Measurements from ENCODE around the gene TENM3. TPM values are rescaled to one million over a fixed set of nuclear protein-coding genes. Genes with fewer than 3 reads are reported as not detected.

TENM3 gene
- total RNA-seq, 4 donors from 2014 or later = 3.4 to 9.8 (median 6.9) TPM

- 94 to 100% methylated on average over 3 to 6 of the region's 6 CpGs for WGBS, 2 donors (ENCODE audit: low coverage in 1 of 2)
- intact Hi-C loops (cut with DNase I; ENCODE audit: low total_unique reads) = no loop called here
These were observed 240.5 kb downstream of the TENM3 start for GRCh38 chr4:182483685-182484084.

GRCh38 chr4:182486881-182487280 lies 243.7 kb downstream of the TENM3 start:
- intact Hi-C loops (cut with DNase I; ENCODE audit: low total_unique reads) (no loop called here), in situ Hi-C loops (cut with MboI; ENCODE audit: low pct_ligation_motif_present in 1 of 4, low pct_unique_long_range_greater_than_20kb in 1 of 4, low sequenced_read_pairs in 3 of 4) (no loop called here)
- 53 to 76% methylated on average over 5 to 7 of the region's 7 CpGs for WGBS, 2 donors (ENCODE audit: low coverage in 1 of 2)

More at GRCh38 chr4:182483685-182484084, 240.5 kb downstream of the TENM3 start:
- TF ChIP-seq POLR2AphosphoS5 (IDR thresholded peaks at IDR 0.05) (no peak), POLR2A (IDR thresholded peaks at IDR 0.05) (no peak), EP300 (IDR thresholded peaks at IDR 0.05; ENCODE audit: low read depth) (no peak), CTCF (IDR thresholded peaks at IDR 0.05) (no peak)
- no peaks in the 10 kb centered on the region for H3K36me3 ChIP-seq
- H3K9me3 ChIP-seq = no peaks in the 10 kb centered on the region
- no peak for DNase-seq
- no peaks in the 10 kb centered on the region for H3K27me3 ChIP-seq
- no peak overlapping the region for H3K4me3 ChIP-seq
- H3K4me1 ChIP-seq = no peaks in the 10 kb centered on the region
- in situ Hi-C loops (cut with MboI; ENCODE audit: low pct_ligation_motif_present in 1 of 4, low pct_unique_long_range_greater_than_20kb in 1 of 4, low sequenced_read_pairs in 3 of 4) = no loop called here
- H3K27ac ChIP-seq = no peak overlapping the region

GRCh38 chr4:182488896-182489295 lies 245.7 kb downstream of the TENM3 start:
- Histone ChIP-seq H3K36me3 (no peaks in the 10 kb centered on the region), H3K27ac (no peak overlapping the region), H3K27me3 (no peaks in the 10 kb centered on the region), H3K4me1 (peaks cover 0 to 16% (median 0%) of the 10 kb centered on the region in 4 donors), H3K9me3 (no peaks in the 10 kb centered on the region), H3K4me3 (no peak overlapping the region)
- intact Hi-C loops (cut with DNase I; ENCODE audit: low total_unique reads) = no loop called here
- TF ChIP-seq POLR2AphosphoS5 (IDR thresholded peaks at IDR 0.05) (no peak), EP300 (IDR thresholded peaks at IDR 0.05; ENCODE audit: low read depth) (no peak), POLR2A (IDR thresholded peaks at IDR 0.05) (no peak), CTCF (IDR thresholded peaks at IDR 0.05) (no peak)
- no peak for DNase-seq
- 21 to 31% methylated on average over 2 of the region's 2 CpGs for WGBS, 2 donors (ENCODE audit: low coverage in 1 of 2)
- in situ Hi-C loops (cut with MboI; ENCODE audit: low pct_ligation_motif_present in 1 of 4, low pct_unique_long_range_greater_than_20kb in 1 of 4, low sequenced_read_pairs in 3 of 4) = no loop called here

More at GRCh38 chr4:182486881-182487280, 243.7 kb downstream of the TENM3 start:
- no peak for TF ChIP-seq EP300 (IDR thresholded peaks at IDR 0.05; ENCODE audit: low read depth)
- no peak for TF ChIP-seq POLR2A (IDR thresholded peaks at IDR 0.05)
- TF ChIP-seq POLR2AphosphoS5 (IDR thresholded peaks at IDR 0.05) = no peak
- TF ChIP-seq CTCF (IDR thresholded peaks at IDR 0.05) = no peak
- no peak for DNase-seq
- Histone ChIP-seq H3K4me1 (peaks cover 0 to 2% (median 0%) of the 10 kb centered on the region in 4 donors), H3K27ac (no peak overlapping the region), H3K36me3 (no peaks in the 10 kb centered on the region), H3K9me3 (no peaks in the 10 kb centered on the region), H3K4me3 (no peak overlapping the region), H3K27me3 (no peaks in the 10 kb centered on the region)

GRCh38 chr4:182489607-182490006 lies 246.4 kb downstream of the TENM3 start:
- WGBS, 2 donors (ENCODE audit: low coverage in 1 of 2) = 75 to 82% methylated on average over 2 of the region's 2 CpGs
- no peaks in the 10 kb centered on the region for H3K9me3 ChIP-seq
- TF ChIP-seq CTCF (IDR thresholded peaks at IDR 0.05) (no peak), POLR2A (IDR thresholded peaks at IDR 0.05) (no peak), POLR2AphosphoS5 (IDR thresholded peaks at IDR 0.05) (no peak), EP300 (IDR thresholded peaks at IDR 0.05; ENCODE audit: low read depth) (no peak)
- peaks cover 0 to 16% (median 0%) of the 10 kb centered on the region in 4 donors for H3K4me1 ChIP-seq
- in situ Hi-C loops (cut with MboI; ENCODE audit: low pct_ligation_motif_present in 1 of 4, low pct_unique_long_range_greater_than_20kb in 1 of 4, low sequenced_read_pairs in 3 of 4) (no loop called here), intact Hi-C loops (cut with DNase I; ENCODE audit: low total_unique reads) (no loop called here)
- no peaks in the 10 kb centered on the region for H3K36me3 ChIP-seq
- no peak for DNase-seq
- H3K27ac ChIP-seq = no peak overlapping the region
- no peak overlapping the region for H3K4me3 ChIP-seq
- H3K27me3 ChIP-seq = no peaks in the 10 kb centered on the region
